ENCODE measurements around the gene CYP4F8. TPM values are rescaled to one million over a fixed set of nuclear protein-coding genes. Genes with fewer than 3 reads are reported as not detected.
"Not testable (repeated sequence)": the region's sequence is repeated elsewhere in the genome, so short reads cannot be mapped to it uniquely, and the experiment has no call there.

CYP4F8 gene
- total RNA-seq, 1 experiment from 2014 or later = not detected

GRCh38 chr19:15644066-15644741 is 29.2 kb downstream of the CYP4F8 start:
- DNase-seq (ENCODE audit: low read depth) = no peak

GRCh38 chr19:15644816-15645215 is 29.8 kb downstream of the CYP4F8 start:
- DNase-seq (ENCODE audit: low read depth) = no peak

- no peak for DNase-seq (ENCODE audit: low read depth)
These were observed 34.5 kb downstream of the CYP4F8 start for GRCh38 chr19:15649526-15649925.

- DNase-seq (ENCODE audit: low read depth) = not testable (repeated sequence)
These were observed 35.1 kb downstream of the CYP4F8 start for GRCh38 chr19:15650123-15650522.

GRCh38 chr19:15651791-15652190 is 36.8 kb downstream of the CYP4F8 start:
- DNase-seq (ENCODE audit: low read depth) = no peak

- DNase-seq (ENCODE audit: low read depth) = no peak
These were observed 37.7 kb downstream of the CYP4F8 start for GRCh38 chr19:15652559-15653278.

- no peak for DNase-seq (ENCODE audit: low read depth)
These were observed 41.4 kb downstream of the CYP4F8 start for GRCh38 chr19:15656467-15656866.

- DNase-seq (ENCODE audit: low read depth) = no peak
These were observed 48.2 kb downstream of the CYP4F8 start for GRCh38 chr19:15663247-15663646.

GRCh38 chr19:15666186-15666585 is 51.2 kb downstream of the CYP4F8 start:
- DNase-seq (ENCODE audit: low read depth) = no peak

GRCh38 chr19:15666883-15667282 is 51.9 kb downstream of the CYP4F8 start:
- no peak for DNase-seq (ENCODE audit: low read depth)

GRCh38 chr19:15669440-15669839 is 54.4 kb downstream of the CYP4F8 start:
- no peak for DNase-seq (ENCODE audit: low read depth)

- DNase-seq (ENCODE audit: low read depth) = no peak
These were observed 54.9 kb downstream of the CYP4F8 start for GRCh38 chr19:15669891-15670290.

- no peak for DNase-seq (ENCODE audit: low read depth)
These were observed 56.3 kb downstream of the CYP4F8 start for GRCh38 chr19:15671237-15671821.

- DNase-seq (ENCODE audit: low read depth) = no peak
These were observed 57.0 kb downstream of the CYP4F8 start for GRCh38 chr19:15671891-15672579.

GRCh38 chr19:15672580-15673175 is 57.7 kb downstream of the CYP4F8 start, which contains the start of gene CYP4F12:
TSS of gene CYP4F12 (plus strand) at chr19:15673087. CDS start at chr19:15673530, 443 bp downstream.
- DNase-seq (ENCODE audit: low read depth) = peak; percentile 69

- DNase-seq (ENCODE audit: low read depth) = peak; percentile 13
These were observed 58.2 kb downstream of the CYP4F8 start for GRCh38 chr19:15673176-15673654.

- DNase-seq (ENCODE audit: low read depth) = no peak
These were observed 60.5 kb downstream of the CYP4F8 start for GRCh38 chr19:15675560-15675959.

GRCh38 chr19:15679089-15679488 is 64.1 kb downstream of the CYP4F8 start:
- DNase-seq (ENCODE audit: low read depth) = no peak

- DNase-seq (ENCODE audit: low read depth) = not testable (repeated sequence)
These were observed 64.8 kb downstream of the CYP4F8 start for GRCh38 chr19:15679865-15680264.

Data from RPMI7951 (cell line).